IgD-negative memory B cell (primary cell): ENCODE data around the gene ALS2CL. TPM values are rescaled to one million over a fixed set of nuclear protein-coding genes. Genes with fewer than 3 reads are reported as not detected.
"Not testable (repeated sequence)": the region's sequence is repeated elsewhere in the genome, so short reads cannot be mapped to it uniquely, and the experiment has no call there.

Experiments
- H3K27ac Mint-ChIP-seq, 3 donors: one replicate each; pipeline ENCODE4 v1.8.0; 2020 to 2022; ENCODE audit warnings: mild to moderate bottlenecking in 3 of 3, mixed read lengths in 3 of 3, moderate library complexity in 1 of 3
- H3K27me3 Mint-ChIP-seq: one replicate; pipeline ENCODE4 v1.8.0; 2021; ENCODE audit warnings: mixed read lengths
- H3K36me3 Mint-ChIP-seq: one replicate; pipeline ENCODE4 v1.8.0; 2020; ENCODE audit warnings: mild to moderate bottlenecking, mixed read lengths
- H3K4me1 Mint-ChIP-seq, 3 donors: one replicate each; pipeline ENCODE4 v1.8.0; 2020 to 2022; ENCODE audit warnings: mixed read lengths in 3 of 3, mild to moderate bottlenecking in 1 of 3
- H3K4me3 Mint-ChIP-seq, 4 donors: one replicate each; pipeline ENCODE4 v1.8.0; 2020 to 2022; ENCODE audit warnings: mild to moderate bottlenecking in 4 of 4, mixed read lengths in 4 of 4, moderate library complexity in 3 of 4
- H3K9me3 Mint-ChIP-seq, 3 donors: one replicate each; pipeline ENCODE4 v1.8.0; 2020 to 2021; ENCODE audit warnings: mixed read lengths in 3 of 3, mild to moderate bottlenecking in 1 of 3
- polyA plus RNA-seq: library from polyadenylated mRNA; unstranded; fragments of 300-500 nt; fragmentation: Illumina TruSeq; gene quantifications from one replicate; pipeline ENCODE4 v1.2.3, GENCODE V29; 2021

Gene ALS2CL
- polyA plus RNA-seq, 1 donor from 2014 or later = 0.10 TPM

DNA sequence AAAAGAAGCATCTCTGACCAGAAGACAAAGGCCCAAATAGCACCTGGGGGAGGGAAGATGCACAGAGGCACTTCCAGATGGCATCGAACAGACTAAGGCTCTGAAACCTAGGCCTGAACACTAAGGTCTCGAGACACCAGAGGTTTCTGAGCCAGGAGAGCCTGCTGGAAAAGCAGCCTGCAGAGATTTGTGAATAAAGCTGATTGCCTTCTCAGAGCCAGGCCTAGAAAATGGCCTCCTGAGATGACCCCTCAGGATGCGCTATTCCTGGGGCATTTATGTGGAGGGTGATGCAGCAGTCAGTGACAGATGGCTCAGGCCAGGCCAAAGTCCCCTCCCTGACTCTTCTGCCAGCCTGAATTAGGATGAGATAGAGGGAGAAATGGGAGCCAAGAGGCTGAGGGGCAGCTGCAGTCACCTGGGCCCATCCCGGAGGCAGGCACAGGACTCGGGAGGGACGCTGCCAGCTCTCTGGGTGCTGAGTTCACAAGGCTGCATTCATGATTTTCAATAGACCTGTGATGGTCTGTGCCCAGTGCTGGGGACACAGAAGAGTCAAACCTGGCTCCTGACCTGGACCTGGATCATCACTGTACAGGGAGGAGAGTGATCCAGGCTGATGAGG is 17.3 kb upstream of the ALS2CL start:
- Mint-ChIP-seq H3K4me3 (no peak overlapping the region), H3K27me3 (peaks cover 1% of the 10 kb centered on the region), H3K27ac (no peak overlapping the region), H3K4me1 (peaks cover 0 to 4% (median 0%) of the 10 kb centered on the region in 3 donors), H3K36me3 (peaks cover 3% of the 10 kb centered on the region), H3K9me3 (no peaks in the 10 kb centered on the region)

DNA sequence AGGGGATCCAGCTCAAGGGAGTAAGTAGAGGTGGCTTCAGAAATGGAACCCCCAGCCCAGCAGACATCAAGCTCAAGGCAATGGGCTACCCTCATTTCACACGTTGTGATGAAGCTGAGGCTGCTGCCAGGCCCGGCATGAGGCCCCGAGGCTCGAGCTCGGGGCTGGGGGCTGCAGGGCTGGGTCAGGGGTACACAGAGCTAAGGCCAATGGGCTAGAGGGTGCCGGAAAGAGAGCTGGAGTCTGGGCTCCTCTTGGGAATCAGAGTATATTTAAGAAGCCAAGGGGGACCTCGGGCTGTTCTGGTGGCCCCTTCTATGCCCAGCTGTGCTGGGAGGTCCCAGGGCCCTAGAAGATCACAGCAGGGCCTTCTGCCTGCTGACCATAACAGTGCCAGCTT is 16.8 kb upstream of the ALS2CL start:
- H3K27me3 Mint-ChIP-seq = peaks cover 1% of the 10 kb centered on the region
- peaks cover 0 to 3% (median 0%) of the 10 kb centered on the region in 3 donors for H3K4me1 Mint-ChIP-seq
- peaks cover 2% of the 10 kb centered on the region for H3K36me3 Mint-ChIP-seq
- H3K27ac Mint-ChIP-seq = no peak overlapping the region
- H3K9me3 Mint-ChIP-seq = no peaks in the 10 kb centered on the region
- H3K4me3 Mint-ChIP-seq = no peak overlapping the region

DNA sequence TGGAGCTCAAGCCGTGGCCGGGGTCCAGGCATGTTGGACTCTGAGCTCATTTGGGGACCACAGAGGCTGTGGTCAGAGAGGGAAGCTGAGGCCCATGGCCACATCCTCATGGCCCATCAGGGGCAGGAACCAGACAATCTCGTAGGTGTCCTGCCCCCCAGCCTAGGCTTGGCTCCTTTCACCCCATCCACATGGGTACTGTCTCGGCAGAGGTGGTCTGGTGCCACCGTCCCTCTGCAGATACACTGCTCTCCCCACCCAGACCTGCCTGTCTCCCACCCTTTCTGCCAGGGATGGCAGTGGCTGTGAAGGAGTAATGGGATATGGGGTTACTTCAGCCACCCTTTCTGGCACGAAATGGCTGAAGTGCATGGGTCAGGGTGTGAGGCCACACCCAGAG is 16.2 kb upstream of the ALS2CL start:
- Mint-ChIP-seq H3K4me3 (peak overlapping the region in 1 of 4 donors; percentile 39), H3K27ac (no peak overlapping the region), H3K27me3 (peaks cover 1% of the 10 kb centered on the region), H3K4me1 (peaks cover 0 to 3% (median 0%) of the 10 kb centered on the region in 3 donors), H3K9me3 (no peaks in the 10 kb centered on the region), H3K36me3 (peaks cover 2% of the 10 kb centered on the region)

DNA sequence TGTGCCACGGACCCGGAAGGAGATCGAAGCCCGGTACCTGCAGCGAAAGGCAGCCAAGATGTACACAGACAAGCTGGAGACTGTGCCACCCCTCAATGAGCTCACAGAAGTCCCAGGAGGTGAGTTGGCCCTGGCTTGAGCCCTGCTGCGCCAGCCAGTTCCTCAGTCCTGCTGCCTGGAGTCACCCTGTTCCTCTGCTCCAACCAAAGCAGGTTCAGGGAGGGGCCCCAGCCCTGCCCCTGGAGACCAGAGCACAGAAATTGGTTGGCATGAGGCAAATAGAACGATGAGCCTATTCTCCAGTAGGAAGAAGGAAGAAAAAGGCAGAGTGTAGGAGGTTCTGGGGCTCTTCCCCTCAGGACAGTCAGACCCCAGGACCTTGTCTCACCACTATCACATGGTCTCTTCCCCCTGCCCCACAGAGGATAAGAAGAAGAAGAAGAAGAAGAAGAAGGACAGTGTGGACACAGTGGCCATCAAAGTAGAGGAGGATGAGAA is 15.7 kb upstream of the ALS2CL start:
- H3K9me3 Mint-ChIP-seq = no peaks in the 10 kb centered on the region
- H3K27ac Mint-ChIP-seq = no peak overlapping the region
- H3K4me3 Mint-ChIP-seq = no peak overlapping the region
- peaks cover 0 to 3% (median 0%) of the 10 kb centered on the region in 3 donors for H3K4me1 Mint-ChIP-seq
- peaks cover 2% of the 10 kb centered on the region for H3K36me3 Mint-ChIP-seq
- H3K27me3 Mint-ChIP-seq = peaks cover 1% of the 10 kb centered on the region

DNA sequence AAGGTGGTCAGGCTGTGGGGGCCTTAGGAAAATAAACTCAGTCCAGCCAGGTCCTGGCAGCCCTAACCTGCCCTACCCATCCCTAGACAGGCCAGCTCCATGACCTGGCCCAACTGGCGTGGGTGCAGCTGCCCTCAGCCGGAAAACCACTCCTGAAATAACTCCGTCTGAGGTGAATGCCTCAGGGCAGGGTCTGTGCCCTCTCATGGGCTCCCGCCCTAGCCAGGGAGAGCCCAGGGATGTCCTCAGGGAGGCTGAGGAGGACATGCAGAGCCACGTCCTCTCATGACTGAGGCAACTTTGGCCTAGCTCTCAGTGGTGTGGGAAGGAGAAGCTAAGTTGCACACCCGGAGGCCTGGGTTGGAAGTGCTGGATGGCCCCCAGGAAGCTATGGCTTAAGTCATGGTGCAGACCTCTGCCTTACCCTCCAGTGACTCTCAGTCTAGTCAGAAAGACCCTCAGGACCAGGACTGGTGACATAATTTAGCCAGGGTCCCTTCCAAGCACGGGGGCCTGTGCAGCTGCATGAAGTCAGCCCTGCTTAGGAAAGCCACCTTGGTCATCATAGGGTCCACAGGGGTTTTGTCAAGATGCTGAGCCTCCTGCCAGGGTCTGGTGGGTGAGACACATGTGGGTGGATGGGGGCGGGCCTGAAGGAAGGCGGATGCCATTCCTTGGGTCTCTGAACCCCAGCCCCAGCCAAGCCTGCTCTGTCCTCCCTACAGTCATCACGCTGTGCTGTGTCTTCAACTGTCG is 15.1 kb upstream of the ALS2CL start:
- peaks cover 2% of the 10 kb centered on the region for H3K36me3 Mint-ChIP-seq
- no peak overlapping the region for H3K27ac Mint-ChIP-seq
- peaks cover 1% of the 10 kb centered on the region for H3K27me3 Mint-ChIP-seq
- peaks cover 0 to 3% (median 0%) of the 10 kb centered on the region in 3 donors for H3K4me1 Mint-ChIP-seq
- H3K9me3 Mint-ChIP-seq = no peaks in the 10 kb centered on the region
- no peak overlapping the region for H3K4me3 Mint-ChIP-seq

DNA sequence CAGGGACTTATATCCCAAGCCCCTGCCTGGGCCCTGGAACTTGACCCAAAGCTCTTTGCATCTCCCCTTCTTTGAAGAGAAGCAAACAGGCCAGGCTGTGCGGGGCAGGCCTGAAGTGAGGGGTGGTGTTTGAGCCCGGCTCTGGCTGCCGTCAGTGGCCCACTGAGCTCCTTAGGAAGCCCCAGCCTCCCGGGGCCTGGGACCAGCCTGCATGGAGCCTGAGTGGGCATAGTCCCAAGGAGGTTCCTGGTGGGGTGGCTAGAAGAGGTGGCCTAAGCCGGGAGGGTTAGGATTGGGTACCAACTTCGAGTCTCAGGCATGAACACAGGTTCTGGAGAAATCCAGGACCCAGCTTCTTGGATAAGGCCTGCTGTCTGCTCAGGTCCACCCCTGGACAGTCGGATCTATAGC is 14.1 kb upstream of the ALS2CL start:
- no peaks in the 10 kb centered on the region for H3K9me3 Mint-ChIP-seq
- H3K4me1 Mint-ChIP-seq = no peaks in the 10 kb centered on the region
- no peaks in the 10 kb centered on the region for H3K36me3 Mint-ChIP-seq
- H3K27me3 Mint-ChIP-seq = peaks cover 1% of the 10 kb centered on the region
- H3K27ac Mint-ChIP-seq = no peak overlapping the region
- H3K4me3 Mint-ChIP-seq = no peak overlapping the region

DNA sequence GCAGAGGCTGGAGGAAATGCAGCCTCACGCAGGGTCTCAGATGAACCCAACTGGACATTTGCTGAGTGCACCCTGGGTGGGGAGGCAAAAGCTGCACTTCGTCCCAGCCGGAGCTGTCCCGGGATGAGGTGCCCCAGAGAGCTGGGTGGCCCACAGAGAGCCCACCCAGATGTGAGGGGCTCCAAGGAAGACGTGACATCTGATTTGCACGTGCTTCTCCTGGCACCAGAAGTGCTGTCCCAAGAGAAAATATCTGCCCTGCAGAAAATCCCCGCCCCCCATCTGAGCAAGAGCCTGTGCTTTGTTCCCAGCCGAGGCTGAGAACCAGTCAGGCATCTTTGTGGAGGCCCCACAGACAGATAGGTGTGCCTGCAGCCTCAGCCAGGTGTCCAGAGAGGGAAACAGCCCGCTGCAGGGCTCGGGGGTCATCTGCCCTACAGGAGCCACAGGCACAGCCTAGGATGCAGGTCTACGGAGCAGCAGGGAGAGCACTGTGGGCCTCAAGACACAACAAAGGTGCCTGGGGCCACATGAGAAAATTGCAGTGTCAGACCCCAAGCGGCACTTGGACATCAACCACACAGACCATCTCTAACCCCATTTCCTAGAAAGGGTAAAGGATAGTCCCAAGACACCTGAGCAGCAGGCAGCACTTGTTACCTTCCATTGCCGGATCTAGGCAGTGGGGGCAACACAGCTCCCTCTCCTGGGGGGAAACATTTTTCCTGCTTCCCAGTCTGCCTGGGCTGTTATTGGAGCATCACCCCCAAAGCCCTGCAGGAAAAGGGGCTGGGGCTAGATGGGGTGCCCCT is 13.5 kb upstream of the ALS2CL start:
- Mint-ChIP-seq H3K4me1 (no peaks in the 10 kb centered on the region), H3K27me3 (peaks cover 5% of the 10 kb centered on the region), H3K4me3 (no peak overlapping the region), H3K36me3 (no peaks in the 10 kb centered on the region), H3K27ac (no peak overlapping the region), H3K9me3 (no peaks in the 10 kb centered on the region)

DNA sequence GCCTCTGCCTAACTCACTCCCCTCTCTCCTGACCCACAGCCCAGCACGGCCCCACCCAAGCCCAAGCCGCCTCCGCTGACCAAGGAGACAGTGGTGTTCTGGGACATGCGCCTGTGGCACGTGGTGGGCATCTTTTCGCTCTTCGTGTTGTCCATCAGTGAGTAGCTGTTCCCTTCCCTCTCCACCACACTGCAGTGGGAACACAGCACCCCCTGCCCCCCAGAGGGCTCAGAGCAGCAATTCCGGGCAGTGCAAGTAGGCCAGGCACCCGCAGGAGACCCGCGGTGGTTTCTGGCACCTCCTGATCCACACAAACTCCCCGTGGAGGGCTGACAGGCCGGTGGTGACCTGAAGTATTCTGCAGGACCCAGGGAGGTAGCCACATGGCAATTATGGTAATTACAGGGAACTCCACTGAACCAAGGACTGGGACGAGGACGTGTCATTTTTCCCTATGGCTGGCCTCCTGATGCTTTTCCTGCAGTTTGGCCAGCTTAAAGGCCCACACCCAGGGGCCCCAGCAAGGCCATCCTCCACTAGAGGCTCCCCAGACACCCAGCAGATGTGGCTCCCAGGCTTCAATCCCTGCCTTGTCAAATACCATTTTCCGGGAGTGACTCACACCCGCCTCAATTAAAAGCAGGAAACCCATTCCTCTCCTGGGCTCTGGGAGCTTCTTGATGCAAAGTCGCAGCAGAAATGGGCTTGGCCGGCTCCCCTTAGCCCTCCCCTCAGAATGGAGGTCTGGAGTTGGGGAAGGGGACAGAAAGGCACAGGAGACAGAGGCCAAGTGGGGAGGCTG is 12.5 kb upstream of the ALS2CL start:
- no peak overlapping the region for H3K4me3 Mint-ChIP-seq
- H3K9me3 Mint-ChIP-seq = no peaks in the 10 kb centered on the region
- peaks cover 10% of the 10 kb centered on the region for H3K27me3 Mint-ChIP-seq
- H3K27ac Mint-ChIP-seq = peak overlapping the region in 1 of 3 donors; percentile 23
- no peaks in the 10 kb centered on the region for H3K4me1 Mint-ChIP-seq
- no peaks in the 10 kb centered on the region for H3K36me3 Mint-ChIP-seq

DNA sequence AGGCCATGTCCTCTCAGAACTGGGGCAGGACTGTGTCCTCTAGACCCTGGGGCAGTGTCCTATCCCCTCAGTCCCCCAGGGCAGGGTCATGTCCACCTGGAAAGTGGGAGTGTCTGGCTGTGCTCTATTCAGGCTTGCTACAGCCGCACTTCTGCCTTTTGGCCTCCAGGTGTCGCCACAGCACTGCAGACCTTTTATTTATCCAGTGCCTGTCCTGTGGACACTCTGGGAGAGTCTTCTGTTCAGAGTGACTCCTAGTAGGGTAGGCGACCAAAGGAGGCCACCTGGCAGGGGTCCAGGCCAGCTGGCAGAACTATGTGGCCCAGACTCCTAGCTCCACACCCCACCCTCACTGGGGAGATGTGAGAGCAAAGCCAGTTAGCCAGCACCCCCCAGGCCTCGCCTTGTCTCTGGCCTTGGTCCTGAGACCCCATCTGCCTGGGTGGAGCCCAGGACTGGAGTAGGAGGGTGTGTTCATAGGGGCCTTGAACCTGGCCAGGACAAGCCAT is 11.6 kb upstream of the ALS2CL start:
- H3K4me3 Mint-ChIP-seq = no peak overlapping the region
- peaks cover 14% of the 10 kb centered on the region for H3K27me3 Mint-ChIP-seq
- no peaks in the 10 kb centered on the region for H3K36me3 Mint-ChIP-seq
- H3K4me1 Mint-ChIP-seq = no peaks in the 10 kb centered on the region
- H3K27ac Mint-ChIP-seq = no peak overlapping the region
- H3K9me3 Mint-ChIP-seq = no peaks in the 10 kb centered on the region

DNA sequence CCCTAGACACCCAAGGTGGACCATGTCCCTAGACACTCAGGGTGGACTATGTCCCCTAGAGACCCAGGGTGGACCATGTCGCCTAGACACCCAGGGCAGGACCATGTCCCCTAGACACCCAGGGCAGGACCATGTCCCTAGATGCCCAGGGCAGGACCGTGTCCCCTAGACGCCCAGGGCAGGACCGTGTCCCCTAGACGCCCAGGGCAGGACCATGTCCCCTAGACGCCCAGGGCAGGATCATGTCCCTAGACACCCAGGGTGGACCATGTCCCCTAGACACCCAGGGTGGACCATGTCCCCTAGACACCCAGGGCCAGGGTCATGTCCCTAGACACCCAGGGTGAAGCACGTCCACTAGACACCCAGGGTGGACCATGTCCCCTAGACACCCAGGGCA is 10.9 kb upstream of the ALS2CL start:
- H3K27me3 Mint-ChIP-seq = peaks cover 14% of the 10 kb centered on the region
- not testable (repeated sequence) for H3K4me3 Mint-ChIP-seq, H3K36me3 Mint-ChIP-seq, H3K4me1 Mint-ChIP-seq, H3K27ac Mint-ChIP-seq, H3K9me3 Mint-ChIP-seq

DNA sequence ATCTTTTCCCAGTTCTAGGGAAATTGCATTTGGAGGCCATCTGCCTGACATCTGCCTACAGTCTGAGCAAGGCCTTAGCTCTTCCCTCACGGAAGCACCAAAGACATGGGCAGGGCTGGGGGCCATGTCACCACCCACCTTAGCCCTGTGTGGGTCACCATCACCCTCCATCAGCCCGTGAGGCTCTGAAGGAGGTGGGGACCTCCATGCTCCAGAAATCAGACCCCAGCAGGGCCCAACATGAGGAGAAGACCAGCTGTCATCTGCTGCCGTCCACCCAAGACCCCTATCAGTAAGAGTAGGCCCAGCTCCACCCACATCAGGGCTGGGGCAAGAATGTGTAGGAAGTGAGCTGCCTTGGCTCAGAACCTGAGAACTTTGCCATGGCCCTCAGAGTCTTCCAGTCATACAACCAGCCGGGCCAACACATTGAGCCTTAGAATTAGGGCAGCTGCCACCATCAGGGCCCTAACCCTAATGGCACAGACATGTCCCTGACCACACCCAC is 9.6 kb upstream of the ALS2CL start:
- Mint-ChIP-seq H3K4me3 (no peak overlapping the region), H3K36me3 (no peaks in the 10 kb centered on the region), H3K4me1 (no peaks in the 10 kb centered on the region), H3K27ac (no peak overlapping the region), H3K9me3 (no peaks in the 10 kb centered on the region), H3K27me3 (peaks cover 14% of the 10 kb centered on the region)

DNA sequence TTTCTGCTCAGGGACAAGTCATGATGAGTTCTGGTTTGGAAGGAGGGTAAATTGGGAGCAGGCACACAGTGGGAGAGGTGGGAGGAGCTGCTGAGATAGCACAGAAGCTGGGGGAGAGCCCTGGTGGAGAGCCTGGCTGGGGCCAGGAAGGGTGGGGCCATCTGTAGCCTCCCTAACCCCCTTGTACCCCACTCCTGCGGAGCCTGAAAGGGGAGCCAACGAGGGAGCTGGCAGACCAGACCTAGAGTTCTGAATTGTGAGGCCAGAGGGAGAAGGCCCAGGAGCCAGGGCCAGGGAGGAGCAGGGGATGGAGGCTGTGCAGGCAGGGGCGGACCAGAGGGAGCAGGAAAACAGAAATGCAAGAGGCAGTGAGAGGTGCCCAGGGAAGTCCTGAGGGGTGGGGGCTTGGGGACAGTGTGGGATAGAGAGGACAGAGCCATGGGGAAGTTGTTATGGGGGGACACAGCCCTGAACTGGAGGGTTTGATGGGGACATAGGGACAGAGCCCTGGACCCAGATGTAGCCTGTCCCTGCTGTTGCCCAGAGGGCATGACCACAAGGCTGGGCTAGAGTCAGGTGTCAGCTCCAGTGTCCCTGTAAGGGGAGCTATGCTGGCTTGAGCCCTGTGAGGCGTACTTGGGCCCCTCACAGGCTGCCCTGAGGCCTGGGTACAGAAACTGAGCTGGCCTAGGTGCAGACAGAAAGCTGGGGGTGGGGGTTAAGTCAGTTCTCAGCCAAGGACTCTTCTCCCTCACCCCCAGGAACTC is 8.9 kb upstream of the ALS2CL start:
- Mint-ChIP-seq H3K9me3 (no peaks in the 10 kb centered on the region), H3K4me3 (peak overlapping the region in 2 of 4 donors; percentile 17 to 67), H3K4me1 (peaks cover 0 to 1% (median 0%) of the 10 kb centered on the region in 3 donors), H3K36me3 (no peaks in the 10 kb centered on the region), H3K27ac (peak overlapping the region in 1 of 3 donors; percentile 69), H3K27me3 (peaks cover 14% of the 10 kb centered on the region)

DNA sequence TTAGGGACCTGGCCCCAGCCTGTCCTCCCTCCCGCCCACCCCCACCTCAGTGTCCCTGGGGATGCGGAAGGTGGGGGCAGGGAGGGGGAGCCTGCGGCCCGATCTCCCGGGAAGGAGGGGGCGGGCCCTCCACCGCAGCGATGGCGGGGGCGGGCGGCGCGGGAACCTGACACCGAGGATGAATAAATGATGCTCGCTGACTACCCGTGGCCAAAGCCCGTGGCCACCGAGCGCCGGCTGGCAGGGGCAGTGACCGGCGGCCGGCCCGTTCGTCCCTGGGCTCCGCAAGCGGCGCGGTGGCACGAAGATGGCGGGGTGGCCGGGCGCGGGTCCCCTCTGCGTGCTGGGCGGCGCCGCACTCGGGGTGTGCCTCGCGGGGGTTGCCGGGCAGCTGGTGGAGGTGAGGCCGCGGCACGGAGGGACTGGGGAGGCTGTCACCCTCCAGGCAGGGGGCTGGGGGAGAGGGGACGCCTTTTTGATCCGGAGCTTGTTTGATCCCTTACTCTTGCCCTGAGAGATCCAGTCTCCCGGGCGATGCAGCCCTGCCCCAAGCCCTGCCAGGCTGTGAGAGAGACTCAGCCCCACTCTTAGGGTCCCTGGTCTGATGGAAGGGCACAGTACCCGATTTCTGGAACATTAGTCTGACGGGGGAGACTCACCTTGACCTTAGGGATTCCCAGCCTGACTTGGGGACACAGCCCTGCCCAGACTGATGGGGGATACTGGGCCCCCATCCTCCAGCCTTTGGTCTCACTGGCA is 7.9 kb upstream of the ALS2CL start, which contains the start of gene TMIE:
Gene TMIE (plus strand): TSS at position 212 of the 759 bp plus-strand sequence. CDS start 96 bp downstream, at position 308.
- H3K27ac Mint-ChIP-seq = peak within 1 kb of the TSS in 1 of 3 donors; percentile 69
- H3K4me3 Mint-ChIP-seq = peak within 1 kb of the TSS in 2 of 4 donors; percentile 33 to 67
- peaks cover 0 to 1% (median 0%) of the 10 kb centered on the region in 3 donors for H3K4me1 Mint-ChIP-seq
- no peaks in the 10 kb centered on the region for H3K9me3 Mint-ChIP-seq
- peaks cover 14% of the 10 kb centered on the region for H3K27me3 Mint-ChIP-seq
- no peaks in the 10 kb centered on the region for H3K36me3 Mint-ChIP-seq
